Measurements from ENCODE around the gene RASAL1. TPM values are rescaled to one million over a fixed set of nuclear protein-coding genes. Genes with fewer than 3 reads are reported as not detected.

RASAL1 gene
- total and polyA plus RNA-seq, 2 donors (not counting 1 experiment from before 2014, with no cell fraction given) = 0.10 to 11.0 TPM

GRCh38 chr12:113173081-113173698 lies 37.6 kb upstream of the RASAL1 start:
- no peak for TF ChIP-seq CTCF (IDR thresholded peaks at IDR 0.05)
- no peak for DNase-seq
- no peaks in the 10 kb centered on the region for H3K27me3 Mint-ChIP-seq
- no peak overlapping the region for H3K4me3 ChIP-seq (ENCODE audit: control extremely low read depth in 1 of 5, extremely low read depth in 1 of 5, insufficient read depth in 1 of 5, low read depth in 2 of 5, low read length in 4 of 5)
- H3K79me2 ChIP-seq (ENCODE audit: control insufficient read depth, insufficient read depth, low read length) = peaks cover 39% of the 10 kb centered on the region
- peaks cover 10 to 86% of the 10 kb centered on the region in 2 experiments for H3K36me3 ChIP-seq (replicated peaks in 1 of 2; ENCODE audit: control extremely low read depth in 1 of 2, control insufficient read depth in 1 of 2, extremely low read depth in 1 of 2, insufficient read depth in 2 of 2, low read length in 1 of 2)
- H3K4me1 ChIP-seq (ENCODE audit: control insufficient read depth in 2 of 2, insufficient read depth in 2 of 2, low read length in 2 of 2) = peaks cover 20 to 30% of the 10 kb centered on the region in 2 donors
- intact Hi-C loops (cut with micrococcal nuclease) = loop anchor here (5.0 kb wide), 1 partner anchor 96 kb away; no protein-coding TSS in a partner anchor
- no peaks in the 10 kb centered on the region for H3K27me3 ChIP-seq (replicated peaks in 1 of 4; ENCODE audit: control extremely low read depth in 1 of 4, control insufficient read depth in 3 of 4, insufficient read depth in 4 of 4, low read length in 3 of 4)
- H3K4me1 Mint-ChIP-seq = peaks cover 37% of the 10 kb centered on the region
- peaks cover 34% of the 10 kb centered on the region for H4K20me1 ChIP-seq (ENCODE audit: control insufficient read depth, insufficient read depth, low read length, poor library complexity, severe bottlenecking)
- ATAC-seq (ENCODE audit: low read depth) = peak; percentile 69
- 19% methylated on average over 3 of the region's 7 CpGs for WGBS (ENCODE audit: insufficient coverage)
- peak overlapping the region; percentile 6 to 36 for H3K27ac ChIP-seq (ENCODE audit: low read length in 2 of 2)
- peak overlapping the region; percentile 84 for H3K27ac Mint-ChIP-seq
- H3K9me3 Mint-ChIP-seq (ENCODE audit: insufficient read depth) = no peaks in the 10 kb centered on the region
- H3K4me3 Mint-ChIP-seq = peak overlapping the region; percentile 62
- POLR2A ChIA-PET = interaction anchor here (0.6 to 2.5 kb wide), 5 partner anchors 8 to 97 kb away, joined by 3 to 7 read pairs (median 6); no protein-coding TSS in a partner anchor
- peak overlapping the region; percentile 48 for H3K4me2 ChIP-seq (replicated peaks; ENCODE audit: low read depth, low read length, poor library complexity, severe bottlenecking)
- CTCF ChIA-PET = interaction anchor here (0.6 to 8.0 kb wide), 27 partner anchors 10 to 1806 kb away, joined by 3 to 127 read pairs (median 7); partner anchors contain the start of genes DDX54, OAS1 and RITA1
- H3K9ac ChIP-seq (ENCODE audit: low read length) = no peak overlapping the region
- no peak overlapping the region for H2AFZ ChIP-seq (ENCODE audit: insufficient read depth, low read depth, low read length, poor library complexity, severe bottlenecking)
- peaks cover 0 to 10% (median 1%) of the 10 kb centered on the region in 3 donors for H3K9me3 ChIP-seq (ENCODE audit: control extremely low read depth in 1 of 3, control insufficient read depth in 2 of 3, insufficient read depth in 1 of 3, low read length in 2 of 3)

- H3K4me3 Mint-ChIP-seq = peak overlapping the region; percentile 13
- no peaks in the 10 kb centered on the region for H3K9me3 Mint-ChIP-seq (ENCODE audit: insufficient read depth)
- H3K79me2 ChIP-seq (ENCODE audit: control insufficient read depth, insufficient read depth, low read length) = peaks cover 39% of the 10 kb centered on the region
- peaks cover 20 to 30% of the 10 kb centered on the region in 2 donors for H3K4me1 ChIP-seq (ENCODE audit: control insufficient read depth in 2 of 2, insufficient read depth in 2 of 2, low read length in 2 of 2)
- H3K27me3 Mint-ChIP-seq = no peaks in the 10 kb centered on the region
- POLR2A ChIA-PET = interaction anchor here (0.7 to 2.5 kb wide), 3 partner anchors 36 to 124 kb away, joined by 5 to 6 read pairs (median 6); no protein-coding TSS in a partner anchor
- no peak overlapping the region for H3K27ac ChIP-seq (ENCODE audit: low read length in 2 of 2)
- H3K27ac Mint-ChIP-seq = peak overlapping the region; percentile 74
- no peak overlapping the region for H3K9ac ChIP-seq (ENCODE audit: low read length)
- no peak overlapping the region for H3K4me2 ChIP-seq (replicated peaks; ENCODE audit: low read depth, low read length, poor library complexity, severe bottlenecking)
- H3K27me3 ChIP-seq (replicated peaks in 1 of 4; ENCODE audit: control extremely low read depth in 1 of 4, control insufficient read depth in 3 of 4, insufficient read depth in 4 of 4, low read length in 3 of 4) = no peaks in the 10 kb centered on the region
- H3K4me1 Mint-ChIP-seq = peaks cover 37% of the 10 kb centered on the region
- H4K20me1 ChIP-seq (ENCODE audit: control insufficient read depth, insufficient read depth, low read length, poor library complexity, severe bottlenecking) = peaks cover 44% of the 10 kb centered on the region
- no peak overlapping the region for H2AFZ ChIP-seq (ENCODE audit: insufficient read depth, low read depth, low read length, poor library complexity, severe bottlenecking)
- intact Hi-C loops (cut with micrococcal nuclease) = loop anchor here (5.0 kb wide), 1 partner anchor 95 kb away; no protein-coding TSS in a partner anchor
- TF ChIP-seq EZH2 (IDR thresholded peaks at IDR 0.05; ENCODE audit: borderline replicate concordance, insufficient read depth, low read depth, low read length, poor library complexity, severe bottlenecking) (no peak), CTCF (IDR thresholded peaks at IDR 0.05) (no peak)
- CTCF ChIA-PET = interaction anchor here (0.8 to 8.0 kb wide), 15 partner anchors 9 to 272 kb away, joined by 3 to 127 read pairs (median 7); partner anchors contain the start of gene OAS1
- WGBS (ENCODE audit: insufficient coverage) = 96% methylated on average over 20 of the region's 20 CpGs
- DNase-seq (no peak), ATAC-seq (ENCODE audit: low read depth) (no peak)
- peaks cover 8 to 86% of the 10 kb centered on the region in 2 experiments for H3K36me3 ChIP-seq (replicated peaks in 1 of 2; ENCODE audit: control extremely low read depth in 1 of 2, control insufficient read depth in 1 of 2, extremely low read depth in 1 of 2, insufficient read depth in 2 of 2, low read length in 1 of 2)
- peaks cover 0 to 7% (median 1%) of the 10 kb centered on the region in 3 donors for H3K9me3 ChIP-seq (ENCODE audit: control extremely low read depth in 1 of 3, control insufficient read depth in 2 of 3, insufficient read depth in 1 of 3, low read length in 2 of 3)
- H3K4me3 ChIP-seq (ENCODE audit: control extremely low read depth in 1 of 5, extremely low read depth in 1 of 5, insufficient read depth in 1 of 5, low read depth in 2 of 5, low read length in 4 of 5) = no peak overlapping the region
Measured at GRCh38 chr12:113172185-113172584, 36.6 kb upstream of the RASAL1 start.
